CD1c-positive myeloid dendritic cell (primary cell): ENCODE measurements around the gene SPRED1.

Source experiments
- DNase-seq: peaks from one replicate; pipeline ENCODE4 v3.0.0-alpha.2; 2016; ENCODE audit errors: extremely low spot score

Gene SPRED1

GRCh38 chr15:38281031-38281430, 28.4 kb downstream of the SPRED1 start:
- no peak for DNase-seq

DNA sequence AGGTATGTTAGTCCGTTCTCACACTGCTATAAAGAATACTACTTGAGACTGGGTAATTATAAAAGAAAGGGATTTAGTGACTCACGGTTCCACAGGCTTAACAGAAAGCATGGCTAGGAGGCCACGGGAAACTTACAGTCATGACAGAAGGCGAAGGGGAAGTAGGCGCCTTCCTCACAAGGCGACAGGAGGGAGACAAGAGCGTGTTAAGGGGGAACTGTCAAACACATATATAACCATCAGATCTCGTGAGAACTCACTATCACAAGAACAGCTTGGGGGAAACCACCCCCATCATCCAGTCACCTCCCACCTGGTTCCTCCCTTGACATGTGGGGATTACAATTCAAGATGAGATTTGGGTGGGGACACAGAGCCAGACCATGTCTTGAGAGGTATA, 30.4 kb downstream of the SPRED1 start:
- peak; percentile 16 for DNase-seq

GRCh38 chr15:38285456-38285855, 32.8 kb downstream of the SPRED1 start:
- DNase-seq, result no peak

GRCh38 chr15:38294126-38294525, 41.5 kb downstream of the SPRED1 start:
- DNase-seq, result peak; percentile 35

GRCh38 chr15:38297623-38298388, 45.2 kb downstream of the SPRED1 start:
- DNase-seq, result no peak

DNA sequence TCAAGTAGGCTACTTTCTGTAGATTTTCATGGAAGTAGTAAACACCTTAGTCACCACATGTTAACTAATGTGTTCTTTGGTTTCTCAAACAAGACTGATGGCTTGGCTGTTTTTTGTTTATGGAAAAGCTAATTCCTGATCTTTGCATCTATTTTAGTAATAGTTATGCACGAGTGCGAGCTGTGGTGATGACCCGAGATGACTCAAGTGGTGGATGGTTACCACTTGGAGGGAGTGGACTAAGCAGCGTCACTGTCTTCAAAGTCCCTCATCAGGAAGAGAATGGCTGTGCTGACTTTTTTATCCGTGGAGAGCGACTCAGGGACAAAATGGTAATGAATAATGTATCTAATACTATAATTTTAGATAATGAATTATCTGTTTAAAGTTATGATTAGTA, 46.6 kb downstream of the SPRED1 start:
- DNase-seq, result no peak

DNA sequence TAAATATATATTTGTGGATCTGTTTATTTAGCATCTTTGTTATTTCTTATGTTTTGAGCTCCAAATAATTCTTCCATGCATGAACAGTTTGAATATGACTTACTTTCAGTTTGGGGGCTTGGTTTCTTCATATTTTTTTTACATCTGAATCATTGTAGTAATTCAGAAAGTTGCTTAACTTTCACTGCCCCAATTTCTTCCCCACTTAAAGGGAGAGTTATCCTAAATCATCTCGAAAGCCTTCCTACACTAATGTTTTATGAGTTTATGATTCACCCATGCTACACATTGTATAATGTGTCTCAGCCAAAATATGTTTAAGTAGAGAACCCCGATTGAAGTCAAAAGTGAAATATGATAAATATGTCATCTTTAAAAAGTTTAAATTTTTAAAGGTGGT, 47.8 kb downstream of the SPRED1 start:
- no peak for DNase-seq

DNA sequence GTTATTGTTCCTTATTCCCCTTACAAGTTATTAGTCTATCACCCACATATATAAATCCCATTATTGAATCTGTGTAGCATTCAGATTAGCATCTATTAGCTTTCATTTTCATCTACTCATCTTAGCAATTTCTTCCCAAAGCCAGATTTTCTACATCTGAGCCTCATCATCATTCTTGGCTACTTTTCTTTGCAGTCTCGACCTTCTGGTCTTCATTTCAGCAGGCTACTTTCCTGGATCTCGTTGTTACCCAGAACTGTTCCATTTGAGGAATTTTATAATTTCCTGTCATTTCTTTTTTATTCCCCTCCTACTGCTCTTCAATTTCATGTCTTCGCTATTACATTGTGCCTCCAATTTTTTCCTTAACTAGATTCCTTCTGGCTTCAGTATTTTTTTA, 51.8 kb downstream of the SPRED1 start:
- DNase-seq, result no peak

DNA sequence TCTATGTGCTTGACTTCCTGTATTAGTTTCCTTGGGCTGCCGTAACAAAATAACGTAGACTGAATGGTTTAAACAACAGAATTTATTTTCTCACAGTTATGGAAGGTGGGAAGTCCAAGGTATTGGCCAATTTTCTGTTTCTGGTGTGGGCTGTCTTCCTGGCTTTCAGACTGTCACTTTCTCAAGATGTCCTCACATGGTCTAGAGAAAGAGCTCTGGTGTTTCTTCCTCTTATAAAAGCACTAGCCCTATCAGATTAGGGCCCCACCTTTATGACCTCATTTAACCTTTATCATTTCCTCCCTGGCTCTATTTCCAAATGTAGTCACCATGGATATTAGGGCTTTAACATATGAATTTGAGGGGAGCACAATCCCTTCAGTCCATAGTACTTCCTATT, 54.6 kb downstream of the SPRED1 start:
- peak; percentile 76 for DNase-seq

DNA sequence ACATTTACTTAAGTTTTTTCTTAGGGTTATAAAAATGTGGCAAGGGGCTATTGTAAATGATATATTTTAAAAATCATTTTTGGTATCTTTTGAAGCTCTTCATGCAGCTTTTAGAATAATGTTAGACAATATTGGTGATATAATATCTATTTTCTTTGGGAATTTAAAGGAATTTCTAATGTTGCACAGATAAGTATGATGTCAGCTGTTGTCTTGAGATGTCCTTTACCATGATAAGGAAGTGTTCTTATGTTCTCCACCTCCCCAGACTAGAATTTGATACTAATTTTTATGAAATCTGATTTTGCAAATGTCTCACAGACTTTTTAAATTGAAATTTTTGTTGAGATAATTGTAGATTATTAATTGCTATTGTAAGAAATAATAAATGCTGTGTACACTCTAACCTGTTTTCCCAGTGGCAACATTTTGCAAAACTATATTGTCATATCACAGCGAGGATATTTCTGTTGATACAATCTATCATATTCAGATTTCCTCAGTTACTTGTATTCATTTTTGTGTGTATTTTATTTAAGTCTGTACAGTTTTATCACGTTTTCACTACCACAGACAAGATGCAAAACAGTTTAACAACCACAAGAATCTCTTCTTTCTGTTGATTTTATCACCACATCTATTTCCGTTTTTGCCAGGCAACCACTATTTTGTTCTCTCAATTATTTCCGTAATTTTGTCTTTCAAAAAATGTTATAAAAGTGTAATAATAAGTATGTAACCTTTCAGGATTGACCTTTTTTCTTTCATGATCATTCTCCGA, 55.4 kb downstream of the SPRED1 start:
- DNase-seq, result no peak

GRCh38 chr15:38308797-38309196, 56.2 kb downstream of the SPRED1 start:
- DNase-seq, result no peak

- no peak for DNase-seq
Observed at GRCh38 chr15:38312190-38312589, 59.6 kb downstream of the SPRED1 start.

- DNase-seq, result no peak
Observed at GRCh38 chr15:38316311-38316710, 63.7 kb downstream of the SPRED1 start.

DNA sequence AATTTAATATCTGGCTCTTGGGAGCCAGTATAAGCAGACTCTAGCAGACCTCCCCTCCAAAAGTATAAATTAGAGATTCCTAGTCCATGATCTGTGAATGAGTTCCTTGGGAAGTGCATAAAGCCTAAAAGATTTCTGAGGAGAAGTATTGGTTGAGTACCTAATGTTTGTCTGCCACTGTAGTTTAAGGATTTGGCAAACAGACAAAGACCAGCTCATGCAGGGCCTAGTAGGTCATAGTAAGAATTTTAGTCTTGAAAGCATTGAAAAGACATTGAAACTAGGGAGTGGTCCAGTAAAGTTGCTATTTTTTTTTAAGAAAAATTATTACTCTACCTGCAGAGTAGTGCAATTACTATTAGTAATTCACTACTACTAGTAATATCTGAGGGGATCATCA, 67.5 kb downstream of the SPRED1 start:
- DNase-seq, result no peak

DNA sequence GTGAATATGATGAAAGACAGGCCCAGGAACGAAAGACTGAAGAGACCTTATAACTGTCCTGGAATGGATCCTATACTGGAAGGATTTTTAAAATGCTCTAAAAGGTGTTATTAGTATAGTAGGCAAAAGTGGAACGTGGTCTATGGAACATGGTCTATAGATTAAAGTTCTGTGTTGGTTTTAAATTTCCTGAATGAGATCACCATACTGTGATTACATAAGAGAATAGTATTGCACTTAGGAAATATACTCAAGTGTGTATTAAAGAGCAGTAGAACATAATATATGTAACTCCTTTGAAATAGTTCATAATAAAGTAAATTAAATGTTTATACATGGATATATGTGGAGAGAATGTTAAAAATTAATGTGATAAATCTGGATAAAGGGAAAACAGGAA, 68.2 kb downstream of the SPRED1 start:
- peak; percentile 15 for DNase-seq

DNA sequence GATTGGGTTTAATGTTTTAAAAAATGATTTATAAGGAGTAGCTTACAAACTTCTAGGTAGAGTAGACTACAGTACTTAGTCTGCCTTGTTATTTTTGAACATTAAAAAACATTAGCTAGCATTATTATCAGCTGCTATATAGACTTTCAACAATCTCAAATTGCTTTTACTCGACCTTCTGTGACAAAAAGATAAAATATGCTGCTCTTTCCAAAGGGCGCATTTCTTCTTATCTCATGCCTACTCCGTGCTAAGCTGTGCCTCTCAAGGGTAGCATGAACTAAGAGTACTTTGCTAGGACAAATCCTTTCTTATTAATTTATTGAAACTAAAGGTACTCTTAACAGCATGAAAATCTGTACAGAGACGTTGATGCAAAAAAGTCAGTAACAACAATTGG, 71.3 kb downstream of the SPRED1 start:
- DNase-seq, result no peak

DNA sequence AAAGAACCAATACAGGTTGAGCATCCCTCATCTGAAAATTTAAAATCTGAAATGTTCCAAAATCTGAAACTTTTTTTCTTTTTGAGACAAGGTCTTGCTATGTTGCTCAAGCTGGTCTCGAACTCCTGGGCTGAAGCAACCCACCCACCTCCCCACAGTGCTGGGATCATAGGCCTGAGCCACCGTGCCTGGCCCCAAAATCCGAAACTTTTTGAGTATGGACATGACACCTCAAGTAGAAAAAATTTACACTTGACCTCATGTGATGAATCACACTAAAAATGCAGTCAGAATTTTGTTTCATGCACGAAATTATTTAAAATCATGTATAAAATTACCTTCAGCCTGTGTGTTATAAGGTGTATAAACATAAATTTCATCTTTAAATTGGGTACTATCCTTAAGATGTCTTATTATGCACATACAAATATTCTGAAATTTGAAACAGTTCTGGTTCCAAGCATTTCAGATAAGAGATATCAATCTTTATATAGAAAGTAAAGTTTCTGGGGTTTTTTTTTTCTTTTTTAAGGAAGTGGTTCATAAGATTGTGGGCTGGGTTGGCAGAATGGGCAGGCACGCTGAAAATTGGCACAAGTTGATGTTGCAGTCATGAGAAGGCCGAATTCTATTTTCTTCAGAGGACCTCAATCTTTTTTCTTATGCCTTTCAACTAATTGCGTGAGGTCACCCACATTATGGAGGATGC, 72.5 kb downstream of the SPRED1 start:
- DNase-seq, result peak; percentile 39

DNA sequence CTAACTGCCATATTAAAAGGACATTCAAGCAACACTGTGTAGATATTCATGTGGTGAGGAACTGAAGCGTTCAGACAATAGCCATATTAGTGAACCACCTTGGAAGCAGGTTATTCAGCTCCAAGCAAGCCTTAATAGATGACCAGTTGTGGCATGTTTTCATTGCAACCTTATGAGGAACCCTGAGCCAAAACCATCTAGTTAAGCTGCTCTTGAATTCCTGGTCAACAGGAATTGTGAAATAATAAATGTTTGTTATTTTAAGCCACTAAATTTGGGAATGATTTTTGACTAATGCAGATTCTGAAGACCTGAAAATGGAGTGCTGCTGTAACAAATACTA, 73.0 kb downstream of the SPRED1 start:
- no peak for DNase-seq

DNA sequence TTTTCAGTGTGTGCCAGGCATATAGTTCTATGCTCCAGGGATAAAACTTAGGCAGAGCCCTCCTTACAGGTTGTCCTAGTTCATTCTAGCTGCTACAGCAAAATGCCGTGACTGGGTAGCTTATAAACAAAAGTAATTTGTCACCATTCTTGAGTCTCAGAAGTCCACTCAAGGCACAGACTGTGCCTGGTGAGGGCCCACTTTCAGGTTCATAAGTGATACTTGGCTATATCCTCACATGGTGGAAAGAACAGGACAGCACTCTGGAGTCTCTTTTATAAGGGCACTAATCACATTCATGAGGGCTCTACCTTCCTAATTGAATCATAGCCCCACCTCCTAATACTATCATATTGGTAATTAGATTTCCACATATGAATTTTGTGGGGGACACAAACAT, 80.1 kb downstream of the SPRED1 start:
- DNase-seq, result no peak

- no peak for DNase-seq
Observed at GRCh38 chr15:38335116-38335515, 82.5 kb downstream of the SPRED1 start.

DNA sequence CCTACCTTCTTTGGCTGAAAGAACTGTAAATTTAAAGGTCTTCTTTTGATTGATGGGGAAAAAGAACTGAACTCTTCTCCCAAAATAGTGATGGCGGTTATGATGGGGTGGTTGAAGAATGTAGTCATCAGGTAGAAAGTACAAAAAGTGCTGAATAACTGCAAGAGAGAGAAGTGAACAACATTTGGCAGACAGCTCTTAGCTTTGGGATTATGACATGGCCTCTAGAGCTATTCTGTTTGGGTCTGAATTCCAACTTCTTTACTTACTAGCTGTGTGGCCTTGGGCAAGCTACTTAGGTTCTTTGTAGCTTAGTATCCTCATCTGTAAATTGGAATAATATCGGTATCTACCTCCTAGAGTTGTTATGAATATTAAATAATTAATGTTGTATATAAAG, 91.7 kb downstream of the SPRED1 start:
- no peak for DNase-seq

GRCh38 chr15:38349251-38349650, 96.6 kb downstream of the SPRED1 start:
- no peak for DNase-seq

DNA sequence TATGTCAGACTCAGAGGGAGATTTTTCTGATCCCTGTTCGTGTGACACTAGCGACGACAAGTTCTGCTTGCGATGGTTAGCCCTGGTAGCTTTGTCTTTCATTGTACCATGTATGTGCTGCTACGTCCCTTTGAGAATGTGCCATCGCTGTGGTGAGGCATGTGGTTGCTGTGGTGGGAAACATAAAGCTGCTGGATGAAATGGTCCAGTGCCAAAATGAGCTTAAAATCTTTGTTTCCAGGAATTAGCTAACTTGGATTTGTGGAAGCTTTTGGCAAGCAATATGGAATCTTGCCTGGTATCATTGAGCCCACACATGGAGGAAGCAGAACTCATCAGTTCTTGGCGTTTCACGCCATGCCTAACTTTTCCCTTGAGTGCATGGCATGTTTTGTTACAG, 98.8 kb downstream of the SPRED1 start:
- no peak for DNase-seq
